NCI-H2081 treated with DMSO at 0.1 percent for 48 hours (cell line): ENCODE measurements around the gene PTS.

Experiments
- DNase-seq: peaks from one replicate; lab custom pipeline; 2025; lab: John Stamatoyannopoulos, UW

PTS gene

DNA sequence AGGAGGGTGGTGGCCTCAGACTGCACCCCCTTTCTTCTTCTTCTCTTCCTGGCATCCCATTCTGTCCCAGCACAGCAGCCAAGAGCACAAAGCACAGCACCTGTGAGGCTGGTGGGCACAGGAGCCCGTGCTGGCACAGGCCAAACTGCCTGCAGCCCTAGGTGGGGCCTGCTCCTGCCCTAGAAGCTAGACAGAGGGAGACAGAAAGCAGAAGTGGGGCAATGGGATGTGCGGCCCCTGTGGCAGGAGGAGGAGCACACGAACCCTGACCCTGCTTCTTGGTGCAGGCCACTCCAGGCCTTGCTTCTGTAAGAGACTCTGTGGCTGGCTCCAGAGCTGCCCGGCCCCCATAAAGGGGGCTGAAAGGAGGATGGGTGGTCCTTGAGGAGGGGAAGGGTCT is 3.9 kb upstream of the PTS start:
- no peak for DNase-seq

GRCh38 chr11:112223121-112223520 is 3.1 kb upstream of the PTS start:
- no peak for DNase-seq

DNA sequence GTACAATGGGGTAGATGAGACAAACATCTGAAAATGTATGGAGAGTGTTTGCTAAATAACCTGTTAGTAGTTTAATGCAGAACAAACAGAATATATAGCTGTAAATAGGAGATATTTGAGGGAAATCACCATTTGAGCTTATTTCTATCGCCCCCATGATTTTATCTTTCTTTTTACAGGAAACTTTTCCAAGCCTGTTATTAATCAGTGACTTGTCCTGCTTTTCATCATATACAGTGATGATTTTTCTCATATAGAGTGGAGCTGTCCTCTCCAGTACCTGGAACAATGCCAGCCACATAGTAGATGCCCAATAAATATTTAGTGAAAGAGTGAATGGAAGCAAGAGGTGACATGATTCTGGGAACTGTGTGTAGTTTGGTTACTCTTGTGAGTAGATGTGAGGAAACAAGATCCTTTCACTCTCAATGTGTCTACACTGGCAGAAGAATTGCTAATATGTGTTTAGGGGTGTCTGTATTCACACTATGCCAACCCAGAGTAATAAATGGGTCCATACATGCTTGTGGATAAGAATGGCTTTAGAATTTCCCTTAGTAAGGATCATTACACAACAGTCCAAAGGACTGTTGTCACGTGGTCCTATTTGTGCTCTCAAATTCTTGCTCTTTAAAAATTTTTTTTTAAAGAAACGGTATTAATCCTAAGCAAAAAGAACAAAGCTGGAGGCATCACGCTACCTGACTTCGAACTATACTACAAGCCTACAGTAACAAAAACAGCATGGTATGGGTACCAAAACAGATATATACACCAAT is 2.3 kb upstream of the PTS start:
- no peak for DNase-seq

DNA sequence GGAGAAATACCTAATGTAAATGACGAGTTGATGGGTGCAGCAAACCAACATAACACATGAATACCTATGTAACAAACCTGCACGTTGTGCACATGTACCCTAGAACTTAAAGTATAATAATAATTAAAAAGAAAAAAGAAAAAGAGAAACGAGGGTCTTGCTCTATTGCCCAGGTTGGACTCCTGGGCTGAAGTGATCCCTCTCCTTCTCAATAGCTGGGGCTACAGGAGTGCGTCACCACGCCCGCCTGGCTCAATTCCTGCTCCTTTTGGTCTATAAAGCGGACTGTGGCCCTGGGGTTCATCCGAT is 521 bp upstream of the PTS start:
- no peak for DNase-seq

- DNase-seq, result no peak
These were observed 688 bp downstream of the PTS start for GRCh38 chr11:112226831-112227401.

DNA sequence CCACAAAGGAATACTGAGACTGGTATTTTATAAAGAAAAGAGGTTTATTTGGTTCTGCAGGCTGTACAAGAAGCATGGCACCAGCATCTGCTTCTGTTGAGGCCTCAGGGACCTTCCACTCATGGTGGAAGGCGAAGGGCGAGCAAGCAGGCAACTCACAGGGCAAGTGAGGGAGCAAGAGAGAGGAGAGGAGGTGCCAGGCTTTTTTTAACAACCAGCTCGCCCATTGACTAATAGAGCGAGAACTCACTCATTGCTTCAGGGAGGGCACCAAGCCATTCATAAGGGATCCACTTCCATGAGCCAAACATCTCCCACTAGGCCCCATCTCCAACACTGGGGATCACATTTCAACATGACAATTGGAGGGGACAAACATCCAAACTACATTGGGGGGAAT is 1.2 kb downstream of the PTS start:
- DNase-seq, result no peak

- DNase-seq, result no peak
These were observed 2.5 kb downstream of the PTS start for GRCh38 chr11:112228706-112229105.

DNA sequence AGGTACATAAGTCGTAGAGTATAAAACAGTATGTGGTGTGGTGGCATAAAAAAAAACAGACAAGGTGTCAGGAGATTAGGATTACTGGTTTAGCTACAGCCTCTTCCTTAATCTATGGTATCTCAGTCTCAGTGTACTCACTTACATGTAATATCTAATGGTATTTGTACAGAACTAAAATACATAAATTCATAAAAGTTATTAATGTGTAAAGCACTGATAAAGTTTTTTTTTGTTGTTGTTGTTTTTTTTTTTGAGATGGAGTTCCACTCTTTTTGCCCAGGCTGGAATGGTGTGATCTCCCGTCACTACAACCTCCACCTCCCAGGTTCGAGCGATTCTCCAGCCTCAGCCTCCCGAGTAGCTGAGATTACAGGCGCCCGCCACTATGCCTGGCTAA is 2.9 kb downstream of the PTS start:
- no peak for DNase-seq

- no peak for DNase-seq
These were observed 3.7 kb downstream of the PTS start for GRCh38 chr11:112229746-112230433.

GRCh38 chr11:112231952-112232351 is 5.7 kb downstream of the PTS start:
- DNase-seq, result no peak

GRCh38 chr11:112235750-112236390 is 9.6 kb downstream of the PTS start:
- DNase-seq, result no peak

DNA sequence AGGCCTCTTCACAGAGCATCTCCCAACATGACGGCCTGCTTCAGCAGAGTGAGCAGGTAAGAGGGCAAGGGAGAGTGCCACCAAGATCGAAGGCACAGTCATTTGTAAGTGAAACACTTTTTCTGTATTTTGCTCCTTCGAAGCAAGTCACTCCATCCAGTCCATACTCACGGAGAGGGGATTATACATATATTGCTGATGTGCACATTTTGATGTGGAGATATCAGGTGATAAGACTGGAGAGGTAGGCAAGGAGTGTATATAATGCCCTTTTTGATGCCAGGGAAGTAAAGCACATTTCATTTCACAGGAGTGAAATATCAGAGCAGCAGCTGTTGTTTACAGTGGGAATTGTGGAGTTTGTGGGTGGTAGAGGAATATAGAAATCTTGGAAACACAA is 11.2 kb downstream of the PTS start:
- no peak for DNase-seq

DNA sequence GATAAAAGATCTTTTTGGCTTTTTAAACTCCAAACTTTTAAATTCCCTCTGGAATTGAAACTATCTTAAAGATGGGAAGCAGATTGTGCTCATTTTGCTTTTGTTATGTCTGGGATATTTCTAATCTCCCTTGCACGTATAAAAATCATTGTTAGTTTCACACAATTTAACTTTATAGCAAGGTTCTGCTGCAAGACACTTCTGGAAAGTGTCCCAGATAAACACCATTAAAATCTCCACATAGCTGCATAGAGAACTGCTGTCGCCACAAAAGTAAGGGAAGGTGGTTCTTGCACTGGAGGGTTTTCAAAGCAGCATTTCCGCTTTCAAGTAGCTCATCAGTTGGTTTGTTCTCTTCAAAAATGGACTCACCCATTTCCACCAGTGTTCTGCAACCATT is 11.8 kb downstream of the PTS start:
- no peak for DNase-seq

DNA sequence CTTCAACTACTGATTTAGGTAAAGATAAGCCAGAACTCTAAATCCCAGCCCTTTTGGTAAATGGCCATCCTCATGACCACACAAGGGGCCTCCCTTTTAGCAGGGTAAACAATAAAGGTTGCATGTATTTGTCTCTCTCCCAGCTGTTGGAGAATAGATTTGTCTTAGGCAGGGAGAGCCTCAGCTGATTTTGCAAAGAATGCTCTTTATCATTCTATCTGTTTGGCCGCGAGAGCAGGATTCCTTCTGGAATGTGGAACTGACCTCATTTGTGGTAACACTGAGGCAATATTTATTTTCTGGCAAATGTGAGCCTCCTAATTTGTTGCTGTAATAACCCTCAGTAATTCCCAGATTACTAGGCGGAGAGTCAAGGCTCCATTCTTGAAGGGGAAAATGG is 15.3 kb downstream of the PTS start:
- DNase-seq, result no peak

GRCh38 chr11:112247201-112247600 is 21.0 kb downstream of the PTS start:
- no peak for DNase-seq

DNA sequence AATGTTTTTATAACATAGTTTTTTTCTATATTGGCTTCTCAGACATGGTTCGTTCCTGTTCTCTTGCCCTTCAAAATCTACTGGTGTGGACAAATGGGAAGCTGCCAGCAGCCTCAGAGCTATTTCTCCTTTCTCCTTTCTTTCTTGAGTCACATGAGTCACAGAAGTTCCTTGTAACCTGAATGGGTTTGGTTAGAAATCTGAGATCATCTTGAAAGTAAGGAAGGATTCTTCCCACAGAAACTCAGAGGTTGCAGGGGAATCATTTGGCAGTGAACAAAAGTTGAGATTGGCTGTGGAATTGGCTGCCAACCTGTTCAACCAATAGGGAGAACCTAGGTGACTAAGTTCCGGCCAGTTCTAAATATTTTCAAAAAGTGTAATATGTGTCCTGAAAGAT is 22.0 kb downstream of the PTS start:
- no peak for DNase-seq

DNA sequence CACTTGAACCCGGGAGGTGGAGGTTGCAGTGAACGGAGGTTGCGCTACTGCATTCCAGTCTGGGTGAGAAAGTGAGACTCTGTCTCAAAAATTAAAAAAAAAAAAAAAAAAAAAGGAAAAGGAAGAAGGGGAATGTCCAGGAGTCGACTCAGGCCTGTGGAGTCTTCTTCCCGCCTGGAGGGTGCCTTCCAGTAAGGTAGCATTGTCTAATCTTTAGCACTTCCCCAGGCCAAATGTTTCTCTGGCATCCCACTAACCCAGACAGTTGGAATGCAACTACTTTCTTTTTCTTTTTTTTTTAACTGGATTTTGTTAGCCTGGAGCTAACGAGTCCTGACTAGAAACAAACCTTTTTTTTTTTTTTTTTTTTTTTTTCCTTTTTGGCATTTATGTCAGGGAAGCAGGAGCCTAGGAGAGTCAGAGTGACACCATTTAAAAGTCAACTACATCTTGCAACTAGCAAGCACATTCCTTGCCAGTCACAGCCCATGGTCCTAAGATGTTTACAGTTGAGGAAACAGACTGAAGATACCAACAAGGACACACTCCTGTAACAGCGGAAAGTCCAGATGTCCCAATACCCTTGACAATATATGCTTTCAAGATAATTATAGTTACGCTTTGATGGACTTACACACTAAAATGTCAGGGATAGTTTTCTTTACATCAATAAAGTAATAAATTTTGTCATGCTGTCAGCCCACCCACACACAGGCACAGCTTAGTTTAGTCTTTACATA is 23.8 kb downstream of the PTS start:
- no peak for DNase-seq

- DNase-seq, result no peak
These were observed 27.5 kb downstream of the PTS start for GRCh38 chr11:112253605-112254242.

GRCh38 chr11:112255067-112255720 is 29.0 kb downstream of the PTS start:
- DNase-seq, result no peak

- DNase-seq, result no peak
These were observed 34.3 kb downstream of the PTS start, which contains the start of gene PLET1 for GRCh38 chr11:112260490-112260889. PLET1 (minus strand) TSS chr11:112260860; CDS start chr11:112260589, 271 bp downstream.
